ENCODE data around the gene BCAR3.

Gene BCAR3

GRCh38 chr1:93635614-93636543 is 45.8 kb downstream of the BCAR3 start:
- ATAC-seq = no peak

GRCh38 chr1:93633313-93633712 is 48.3 kb downstream of the BCAR3 start:
- ATAC-seq = no peak

GRCh38 chr1:93631626-93632365 is 49.8 kb downstream of the BCAR3 start:
- ATAC-seq = no peak

GRCh38 chr1:93630168-93630567 is 51.5 kb downstream of the BCAR3 start:
- no peak for ATAC-seq

DNA sequence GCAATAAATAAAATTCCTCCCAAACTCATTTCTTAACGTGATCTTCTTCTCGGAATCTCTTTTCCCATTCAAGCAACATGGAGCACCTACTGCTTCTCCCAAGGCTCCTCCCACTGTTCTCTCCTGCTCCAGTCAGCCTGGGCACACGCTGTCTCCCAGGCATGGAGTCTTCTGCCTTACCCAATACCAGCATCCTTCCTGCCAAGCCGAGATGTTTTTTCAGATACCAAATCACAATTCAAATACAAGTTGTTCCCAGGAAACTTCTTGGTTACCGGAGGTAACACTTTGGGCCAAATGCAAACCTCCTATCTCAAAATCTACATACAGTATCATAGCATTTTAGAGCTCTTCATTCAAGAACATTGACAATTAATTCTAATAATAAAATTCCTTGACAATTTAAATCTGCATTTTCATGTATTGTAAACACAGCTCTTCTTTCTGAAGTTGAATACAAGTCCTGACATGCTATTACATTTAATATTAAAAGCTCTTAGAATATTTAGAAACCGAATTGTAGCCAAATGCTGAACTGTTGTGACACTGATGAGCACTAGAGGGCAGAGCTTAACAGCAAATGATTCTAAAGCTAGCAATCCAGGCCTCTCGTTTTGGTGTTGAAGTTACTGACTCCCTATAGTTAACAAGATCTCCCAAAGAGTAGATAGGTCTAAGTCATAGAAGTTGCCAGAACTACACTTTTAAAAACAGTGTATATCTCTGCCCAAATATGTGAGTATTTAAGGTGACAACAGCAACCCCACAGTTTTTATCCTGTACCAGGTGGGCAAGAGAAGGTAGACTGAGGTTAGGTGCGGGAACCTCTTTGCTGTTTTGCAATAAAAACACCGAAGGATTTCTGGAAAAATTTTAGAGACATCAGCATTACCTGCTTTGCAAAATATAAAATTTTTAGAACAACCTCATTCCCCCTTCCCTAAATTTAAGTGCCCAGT is 52.3 kb downstream of the BCAR3 start:
- peak in 1 of 2 donors; percentile 49 for ATAC-seq

DNA sequence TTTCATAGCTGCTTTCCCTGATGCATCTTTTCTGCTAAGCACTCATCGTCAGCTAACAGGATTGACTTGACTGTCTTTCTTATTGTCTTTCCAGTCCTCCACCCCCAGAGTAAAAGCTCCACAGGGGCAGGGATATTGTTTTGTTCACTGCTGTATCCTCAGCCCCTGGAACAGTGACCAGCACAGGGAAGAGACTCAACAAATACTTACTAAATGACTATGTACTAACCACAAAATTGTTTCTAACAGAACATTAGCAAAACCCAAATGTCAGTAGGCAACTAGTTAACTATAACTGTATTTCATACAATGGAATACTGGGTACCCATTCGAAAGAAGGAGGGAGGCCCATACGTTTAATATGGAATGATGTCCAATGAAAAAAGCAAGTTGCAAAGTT is 53.0 kb downstream of the BCAR3 start:
- ATAC-seq = no peak

DNA sequence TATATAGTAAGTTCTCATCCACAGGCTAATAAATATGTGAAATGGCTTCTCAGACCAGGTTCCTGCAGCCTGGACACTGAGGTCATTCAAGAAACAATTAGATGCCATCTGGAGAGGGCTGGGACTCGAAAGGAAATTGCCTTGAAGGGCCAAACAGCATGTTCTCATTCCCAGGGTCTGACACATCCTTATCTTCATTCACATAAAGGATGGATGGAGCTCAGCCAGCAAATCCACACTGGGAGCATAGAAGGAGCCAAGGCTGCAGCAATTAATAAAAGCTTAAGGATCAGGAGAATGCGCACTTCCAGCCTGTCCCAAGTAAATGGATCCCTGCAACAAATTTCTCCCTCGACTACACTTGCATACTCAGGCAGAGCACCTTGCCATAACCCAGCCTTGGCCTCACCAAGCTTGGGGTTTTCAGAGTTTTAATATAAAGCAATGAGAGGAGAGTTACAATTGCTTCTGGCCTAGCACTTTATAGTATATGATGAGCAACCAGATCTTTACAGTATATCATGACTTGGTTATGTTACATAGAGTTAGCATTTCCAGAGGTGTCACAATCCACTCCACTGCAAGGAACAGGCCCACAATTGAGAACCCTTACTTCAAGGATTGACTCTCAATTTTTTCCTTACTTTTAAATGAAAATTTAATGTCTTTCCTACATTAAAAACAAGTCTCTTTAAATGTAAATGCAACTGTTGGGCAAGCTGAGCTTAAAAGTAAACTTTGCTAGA is 55.9 kb downstream of the BCAR3 start:
- no peak for ATAC-seq

- ATAC-seq = no peak
Observed at GRCh38 chr1:93623875-93624274, 57.8 kb downstream of the BCAR3 start.

DNA sequence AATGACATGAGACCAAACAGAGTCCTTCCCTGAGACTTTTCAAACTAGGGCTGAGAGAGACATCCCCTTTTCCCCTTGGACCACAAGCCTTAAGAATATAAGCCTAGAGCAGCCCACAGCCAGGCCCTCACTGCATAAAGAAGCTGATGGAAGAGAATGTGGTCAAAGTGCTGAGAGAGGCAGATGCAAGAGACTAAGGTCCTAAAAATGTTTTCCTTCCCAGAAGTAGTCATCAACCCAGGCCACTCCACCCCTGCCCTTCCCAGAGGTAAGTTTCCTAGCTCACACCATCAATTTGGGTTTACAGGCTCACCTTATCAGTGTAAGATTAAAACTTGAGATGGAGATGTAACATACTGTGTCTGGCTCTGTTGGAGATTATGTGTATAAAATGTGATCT is 58.2 kb downstream of the BCAR3 start:
- ATAC-seq = no peak

DNA sequence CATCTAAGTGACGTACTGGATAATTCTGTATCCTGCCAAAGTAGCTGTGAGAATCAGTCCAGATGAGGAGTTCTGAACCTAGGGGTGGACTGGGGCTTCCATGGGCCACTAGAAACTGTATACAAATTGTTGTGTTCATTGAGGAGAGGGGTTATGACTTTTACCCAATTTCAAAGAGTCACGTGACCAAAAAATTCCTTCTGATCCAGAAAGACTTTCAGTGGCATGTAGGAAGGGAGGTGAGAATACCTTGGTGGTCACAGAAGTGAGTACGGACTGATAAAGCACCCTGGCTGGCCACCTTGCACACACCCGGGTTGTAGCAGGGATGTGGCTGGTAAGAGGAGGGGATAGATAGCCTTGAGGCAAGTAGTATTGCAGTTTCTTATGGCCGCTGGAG is 60.4 kb downstream of the BCAR3 start:
- no peak for ATAC-seq

DNA sequence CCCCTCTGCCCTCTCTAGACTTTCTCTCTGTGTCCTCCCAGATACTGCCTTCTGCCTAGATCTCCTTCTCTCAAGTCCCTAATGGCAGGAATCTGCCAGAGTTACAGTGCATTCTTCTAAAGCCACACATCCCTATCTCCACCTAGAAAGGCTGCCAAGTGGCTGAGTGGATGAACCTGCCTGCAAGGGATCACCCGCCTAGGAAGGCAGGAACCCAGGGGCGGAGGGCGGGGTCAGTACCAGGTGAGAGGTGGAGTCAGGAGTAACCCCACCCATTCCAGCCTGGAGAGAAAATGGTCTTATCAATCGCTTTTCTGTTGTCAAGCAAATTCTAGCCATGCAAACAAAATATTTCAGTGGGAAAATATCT is 60.8 kb downstream of the BCAR3 start:
- no peak for ATAC-seq

- ATAC-seq = no peak
Observed at GRCh38 chr1:93620172-93620840, 61.3 kb downstream of the BCAR3 start.

GRCh38 chr1:93619507-93620171 is 62.0 kb downstream of the BCAR3 start:
- ATAC-seq = no peak

- ATAC-seq = no peak
Observed at GRCh38 chr1:93617670-93618499, 63.8 kb downstream of the BCAR3 start.

- ATAC-seq = no peak
Observed at GRCh38 chr1:93616996-93617669, 64.5 kb downstream of the BCAR3 start.

DNA sequence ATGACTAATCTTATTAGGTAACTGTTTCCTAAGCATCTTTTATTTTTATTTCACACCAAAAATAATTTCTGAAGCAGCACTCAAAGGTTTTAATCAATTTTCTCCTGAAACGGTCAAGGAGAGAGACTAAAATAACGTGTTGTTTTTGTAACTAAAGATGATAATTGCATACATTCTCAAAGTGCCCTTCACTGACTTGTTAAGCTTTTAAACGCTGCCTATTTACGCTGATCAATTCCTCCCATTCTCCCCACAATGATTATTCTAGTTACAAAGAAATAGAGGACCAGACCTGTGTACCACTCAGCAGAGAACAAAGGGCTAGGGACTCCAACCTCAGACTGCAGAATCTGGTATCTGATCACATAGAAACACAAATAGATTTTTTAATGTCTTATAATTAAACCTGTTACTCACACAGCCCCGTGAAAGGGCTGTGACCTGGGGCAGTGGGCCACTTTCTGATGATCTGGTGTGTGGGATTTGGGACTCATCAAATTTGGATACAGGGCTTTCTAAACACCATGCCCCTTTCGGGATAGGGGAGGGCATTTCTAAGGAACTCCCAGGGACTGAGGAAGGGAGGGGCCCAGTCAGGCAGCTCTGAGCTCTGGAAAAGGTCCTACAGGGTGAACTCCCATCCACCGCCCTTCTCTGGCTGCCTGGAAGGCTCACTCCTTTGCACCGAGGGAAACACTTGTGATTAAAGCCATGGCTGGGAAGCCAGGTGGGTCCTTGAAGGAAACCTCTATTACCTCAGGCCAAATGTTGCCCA is 65.2 kb downstream of the BCAR3 start:
- peak; percentile 5 to 15 for ATAC-seq

DNA sequence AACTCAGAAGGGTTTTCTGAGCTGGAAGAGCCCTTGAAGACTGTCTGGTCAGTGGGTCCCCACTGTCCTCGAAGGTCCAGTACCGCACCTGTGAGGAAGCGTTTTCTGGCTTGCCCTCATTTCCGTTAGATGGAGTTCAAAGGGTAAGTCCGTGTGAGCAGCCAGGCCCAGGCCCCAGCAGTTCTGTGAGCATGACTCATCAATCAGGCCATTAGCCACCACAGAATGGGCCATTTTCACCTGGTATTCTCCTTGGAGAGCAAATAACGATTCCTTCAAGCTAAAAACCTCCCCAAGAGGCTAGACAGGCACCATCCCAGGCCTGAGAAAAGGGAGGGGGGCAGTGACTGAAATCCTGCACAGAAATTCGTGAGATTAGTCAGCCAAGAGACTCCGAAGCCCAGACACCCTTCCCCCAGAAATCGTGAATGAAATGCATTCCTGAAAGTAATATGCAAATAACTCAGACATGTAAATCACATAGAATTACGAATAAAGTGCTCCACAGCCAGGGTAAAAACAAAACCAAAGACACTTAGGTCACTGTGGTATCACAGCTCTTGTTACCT is 66.0 kb downstream of the BCAR3 start:
- ATAC-seq = peak; percentile 81 to 84

DNA sequence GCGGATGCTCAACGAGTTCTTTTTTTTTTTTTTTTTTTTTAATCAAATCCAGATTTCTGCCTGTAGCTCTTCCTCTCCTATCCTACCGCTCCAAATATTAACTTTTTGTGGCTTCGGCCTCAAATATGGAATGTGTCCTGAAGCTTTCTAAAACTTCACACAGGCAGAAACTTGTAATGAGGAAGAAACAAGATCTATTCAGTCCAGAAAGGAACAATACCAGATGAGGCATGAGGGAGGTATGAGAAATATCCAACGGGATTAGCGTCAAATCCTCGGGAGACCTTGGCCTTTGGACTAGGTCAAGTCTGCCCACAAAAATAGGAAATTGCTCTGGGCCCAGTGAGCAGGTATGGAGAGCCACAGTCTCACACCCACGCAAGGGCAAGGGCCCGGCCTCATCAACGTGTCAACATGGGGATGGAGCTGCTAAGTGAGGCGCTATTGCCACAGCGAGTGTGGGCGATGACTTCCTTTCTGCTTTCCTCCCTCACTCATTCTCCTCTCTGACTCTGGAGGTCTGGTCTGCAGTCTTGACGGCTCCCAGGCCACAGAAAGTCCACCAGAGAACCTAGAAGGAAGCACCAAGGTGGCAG is 66.6 kb downstream of the BCAR3 start:
- ATAC-seq = peak; percentile 46 to 58

All from activated CD4-positive, CD25-positive, alpha-beta regulatory T cell treated with anti-CD3 and anti-CD28 coated beads, Interleukin-2, amount 50 U/mL, for 24 hours (primary cell).